Kidney (tissue), 14 donors: ENCODE data around the gene ZNF440. TPM values are rescaled to one million over a fixed set of nuclear protein-coding genes. Genes with fewer than 3 reads are reported as not detected.
"Not testable (repeated sequence)": the region's sequence is repeated elsewhere in the genome, so short reads cannot be mapped to it uniquely, and the experiment has no call there.

Experiments used
- DNase-seq, 5 donors: peaks; one replicate each; pipeline ENCODE4 v3.0.0-alpha.2; 2013 to 2020
- FAIRE-seq: peaks from 2 replicates; lab custom pipeline; 2012; peaks lifted over from hg19 to GRCh38; lab: Jason Lieb, UNC
- H3K27ac ChIP-seq, 2 donors: one replicate each; pipeline ENCODE4 v1.7.0; 2013; ENCODE audit warnings: low read depth in 2 of 2, low read length in 2 of 2, inconsistent platforms in 1 of 2
- H3K27me3 ChIP-seq: one replicate; pipeline ENCODE4 v1.7.1; 2013; ENCODE audit warnings: low read length, inconsistent platforms; ENCODE audit not compliant: control insufficient read depth, insufficient read depth
- H3K36me3 ChIP-seq, 3 donors: one replicate each; pipeline versions ENCODE4 v1.7.0 to v1.7.1; 2013; ENCODE audit warnings: low read length in 3 of 3, control low read depth in 1 of 3, inconsistent platforms in 1 of 3; ENCODE audit not compliant: insufficient read depth in 3 of 3, control insufficient read depth in 2 of 3
- H3K4me1 ChIP-seq, 3 donors: one replicate each; pipeline versions ENCODE4 v1.7.0 to v1.7.1; 2013; ENCODE audit warnings: low read length in 3 of 3, inconsistent platforms in 1 of 3, low read depth in 1 of 3; ENCODE audit not compliant: control insufficient read depth in 2 of 3, insufficient read depth in 2 of 3
- H3K4me3 ChIP-seq, 3 donors: one replicate each; pipeline versions ENCODE4 v1.7.0 to v1.8.1; 2013; ENCODE audit warnings: low read length in 3 of 3, control low read depth in 1 of 3, inconsistent platforms in 1 of 3
- H3K9ac ChIP-seq, 3 donors: one replicate each; pipeline versions ENCODE4 v1.7.0 to v1.7.1; 2013; ENCODE audit warnings: low read length in 3 of 3, control low read depth in 1 of 3, inconsistent platforms in 1 of 3
- H3K9me3 ChIP-seq, 3 donors: one replicate each; pipeline versions ENCODE4 v1.7.0 to v1.7.1; 2013; ENCODE audit warnings: low read length in 3 of 3, control low read depth in 1 of 3, inconsistent platforms in 1 of 3; ENCODE audit not compliant: control insufficient read depth in 2 of 3, insufficient read depth in 1 of 3
- intact Hi-C: fragments of 100-400 bp; cut with DNase I; formaldehyde crosslinking; loops from one replicate; pipeline ENCODE4 v1.11.1; 2022
- polyA plus RNA-seq: library from polyadenylated mRNA; stranded (reverse); fragments of 350-450 nt; fragmentation: Illumina TruSeq; extraction: RNeasy Lipid Tissue Mini Kit (QIAGEN cat#74804); gene quantifications from one replicate; pipeline ENCODE4 v1.2.3, GENCODE V29; 2014; ENCODE audit warnings: low read depth, low replicate concordance; ENCODE audit not compliant: insufficient read depth
- total RNA-seq: library from RNA; stranded (reverse); fragmentation: NEBNext Ultra II Directional; extraction: Animal tissue kit (Norgen Biotek cat#: 25700); gene quantifications from one replicate; pipeline ENCODE4 v1.2.1, GENCODE V29; 2021
- TF ChIP-seq, protein P1 (sequence below): IDR thresholded peaks from 3 replicates; pipeline ENCODE4 v1.5.1; 2012; ENCODE audit warnings: mild to moderate bottlenecking, moderate library complexity, borderline replicate concordance; ENCODE audit not compliant: insufficient read depth; ENCODE audit errors: extremely low read depth
- donor health status: control.
- donor health status: control.
- donor health status: control.
- donor health status: control.
- donor health status: control.
- donor health status: DM: yes; HTN: yes; CAD: no.
- donor health status: Normal renal cell carcinoma (clear cell type).

The ZNF440 gene
- total and polyA plus RNA-seq, 2 donors from 2014 or later = 3.0 to 21.0 TPM

DNA sequence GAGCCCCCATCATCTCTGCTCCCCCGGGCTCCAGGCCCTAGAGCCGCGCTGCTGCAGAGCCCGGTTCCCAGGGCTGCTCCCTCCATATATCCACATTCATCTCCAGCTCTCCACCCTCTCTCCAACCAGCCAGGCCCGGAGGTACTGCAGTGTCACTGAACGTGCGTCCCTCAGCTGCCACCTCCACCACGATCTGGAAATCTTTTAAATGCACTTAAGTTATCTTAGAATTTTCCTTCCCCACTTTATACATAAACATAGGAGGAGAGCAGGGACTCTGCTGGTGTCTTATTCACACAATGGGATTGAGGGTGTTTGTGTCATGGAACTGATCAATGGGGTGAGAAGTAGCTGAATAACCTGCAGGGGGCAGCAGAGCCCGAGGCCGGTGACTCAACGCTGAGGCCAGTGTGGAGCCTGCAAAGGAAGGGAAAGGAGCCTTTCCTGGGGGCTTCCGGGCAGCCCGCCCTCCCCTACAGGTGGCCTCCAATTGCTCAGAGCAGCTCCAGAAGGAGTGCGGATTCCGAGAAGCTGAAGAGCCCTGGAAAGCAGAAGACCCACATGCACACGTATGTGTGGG is 65.7 kb downstream of the ZNF440 start:
- H3K36me3 ChIP-seq, H3K9ac ChIP-seq, H3K4me1 ChIP-seq, H3K27ac ChIP-seq, H3K4me3 ChIP-seq, H3K9me3 ChIP-seq, intact Hi-C loops, FAIRE-seq, H3K27me3 ChIP-seq: not testable (repeated sequence)
- peak in 1 of 5 donors; percentile 6 for DNase-seq
- TF ChIP-seq, protein P1, sequence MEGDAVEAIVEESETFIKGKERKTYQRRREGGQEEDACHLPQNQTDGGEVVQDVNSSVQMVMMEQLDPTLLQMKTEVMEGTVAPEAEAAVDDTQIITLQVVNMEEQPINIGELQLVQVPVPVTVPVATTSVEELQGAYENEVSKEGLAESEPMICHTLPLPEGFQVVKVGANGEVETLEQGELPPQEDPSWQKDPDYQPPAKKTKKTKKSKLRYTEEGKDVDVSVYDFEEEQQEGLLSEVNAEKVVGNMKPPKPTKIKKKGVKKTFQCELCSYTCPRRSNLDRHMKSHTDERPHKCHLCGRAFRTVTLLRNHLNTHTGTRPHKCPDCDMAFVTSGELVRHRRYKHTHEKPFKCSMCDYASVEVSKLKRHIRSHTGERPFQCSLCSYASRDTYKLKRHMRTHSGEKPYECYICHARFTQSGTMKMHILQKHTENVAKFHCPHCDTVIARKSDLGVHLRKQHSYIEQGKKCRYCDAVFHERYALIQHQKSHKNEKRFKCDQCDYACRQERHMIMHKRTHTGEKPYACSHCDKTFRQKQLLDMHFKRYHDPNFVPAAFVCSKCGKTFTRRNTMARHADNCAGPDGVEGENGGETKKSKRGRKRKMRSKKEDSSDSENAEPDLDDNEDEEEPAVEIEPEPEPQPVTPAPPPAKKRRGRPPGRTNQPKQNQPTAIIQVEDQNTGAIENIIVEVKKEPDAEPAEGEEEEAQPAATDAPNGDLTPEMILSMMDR = peak; percentile 13

DNA sequence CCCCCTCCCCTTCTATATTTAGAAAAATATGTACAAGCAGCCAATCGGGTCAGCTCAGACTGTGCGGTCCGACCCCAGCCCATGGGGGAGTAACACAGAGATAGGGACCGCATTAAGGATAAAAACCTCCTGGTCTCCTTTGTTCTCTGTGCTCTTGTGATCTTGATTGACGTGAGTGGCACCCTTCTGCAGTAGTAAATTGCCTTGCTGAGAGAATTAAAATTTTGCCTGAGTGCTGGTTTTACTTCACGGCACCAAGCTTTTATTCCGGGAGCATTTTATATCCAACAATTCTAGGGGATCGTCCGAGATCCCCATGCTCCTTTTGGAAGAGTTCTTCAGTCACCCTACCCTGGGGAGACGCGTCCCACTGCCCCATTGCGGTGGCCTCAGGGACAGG is 66.5 kb downstream of the ZNF440 start:
- H3K4me3 ChIP-seq = no peak overlapping the region
- no peaks in the 10 kb centered on the region for H3K9me3 ChIP-seq
- intact Hi-C loops = no loop called here
- H3K36me3 ChIP-seq = no peaks in the 10 kb centered on the region
- TF ChIP-seq, protein P1 = no peak
- no peak for FAIRE-seq
- DNase-seq = no peak
- H3K4me1 ChIP-seq = no peaks in the 10 kb centered on the region
- no peak overlapping the region for H3K27ac ChIP-seq
- no peaks in the 10 kb centered on the region for H3K27me3 ChIP-seq
- no peak overlapping the region for H3K9ac ChIP-seq

DNA sequence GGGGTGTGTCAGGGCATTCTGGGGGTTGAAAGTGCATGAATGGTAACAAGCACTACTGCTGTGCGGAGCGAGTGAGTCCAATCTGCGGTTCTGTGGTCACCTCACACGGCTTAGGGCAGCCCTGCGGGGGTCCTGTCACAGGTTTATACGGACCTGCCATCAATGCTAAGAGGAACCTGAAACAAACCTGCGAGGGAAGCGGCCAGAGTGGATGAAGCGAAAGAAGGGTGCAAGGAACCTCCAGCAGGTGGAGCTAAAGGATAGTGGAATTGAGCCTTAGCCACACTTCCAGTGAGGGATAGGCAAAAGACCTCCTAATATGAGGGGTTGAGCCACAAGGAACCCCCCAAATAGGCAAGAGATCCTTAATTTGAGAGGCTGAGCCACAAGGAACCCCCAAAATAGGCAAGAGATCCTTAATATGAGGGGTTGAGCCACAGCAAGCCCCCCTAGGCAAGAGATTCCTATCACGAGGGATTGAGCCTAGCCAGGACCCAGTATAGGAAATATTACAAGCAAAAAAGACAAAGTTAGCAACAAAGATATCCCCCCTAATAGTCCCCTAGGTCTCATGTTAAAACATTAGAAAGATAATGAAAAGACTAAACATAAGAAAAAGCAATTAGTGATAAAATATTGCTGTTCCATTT is 67.2 kb downstream of the ZNF440 start:
- no peaks in the 10 kb centered on the region for H3K9me3 ChIP-seq
- peak in 4 of 5 donors; percentile 69 to 83 (median 78) for DNase-seq
- no peak for FAIRE-seq

More for the DNA sequence above, 67.2 kb downstream of the ZNF440 start:
- TF ChIP-seq, protein P1 = peak; percentile 81
- Histone ChIP-seq H3K27ac (no peak overlapping the region), H3K9ac (no peak overlapping the region), H3K36me3 (no peaks in the 10 kb centered on the region), H3K4me1 (no peaks in the 10 kb centered on the region), H3K27me3 (no peaks in the 10 kb centered on the region), H3K4me3 (peak overlapping the region in 1 of 3 donors; percentile 3)
- intact Hi-C loops = no loop called here
